ENCODE measurements around the gene SHISA4.
"Not testable (repeated sequence)": the region's sequence is repeated elsewhere in the genome, so short reads cannot be mapped to it uniquely, and the experiment has no call there.

SHISA4 gene

GRCh38 chr1:201888282-201889089 is at the start of gene SHISA4:
Gene SHISA4, plus strand, starts transcription at chr1:201888898. Its CDS starts 97 bp downstream, at chr1:201888995.
- no peak for DNase-seq

- DNase-seq: not testable (repeated sequence)
Observed at GRCh38 chr1:201839089-201839488, 49.6 kb upstream of the SHISA4 start.

- DNase-seq: no peak
Observed at GRCh38 chr1:201840055-201840454, 48.6 kb upstream of the SHISA4 start.

- DNase-seq: no peak
Observed at GRCh38 chr1:201840490-201840889, 48.2 kb upstream of the SHISA4 start.

- DNase-seq: no peak
Observed at GRCh38 chr1:201841265-201841912, 47.3 kb upstream of the SHISA4 start.

GRCh38 chr1:201842472-201843027 is 46.1 kb upstream of the SHISA4 start:
- no peak for DNase-seq

GRCh38 chr1:201845331-201846083 is 43.2 kb upstream of the SHISA4 start:
- DNase-seq: no peak

- DNase-seq: no peak
Observed at GRCh38 chr1:201847150-201847549, 41.5 kb upstream of the SHISA4 start.

- DNase-seq: no peak
Observed at GRCh38 chr1:201848230-201848629, 40.5 kb upstream of the SHISA4 start.

- no peak for DNase-seq
Observed at GRCh38 chr1:201849372-201850052, 39.2 kb upstream of the SHISA4 start.

GRCh38 chr1:201850053-201850397 is 38.7 kb upstream of the SHISA4 start:
- DNase-seq: no peak

- no peak for DNase-seq
Observed at GRCh38 chr1:201851949-201852348, 36.7 kb upstream of the SHISA4 start.

GRCh38 chr1:201856722-201857121 is 32.0 kb upstream of the SHISA4 start:
- not testable (repeated sequence) for DNase-seq

GRCh38 chr1:201859424-201859823 is 29.3 kb upstream of the SHISA4 start:
- no peak for DNase-seq

- DNase-seq: no peak
Observed at GRCh38 chr1:201861448-201861847, 27.2 kb upstream of the SHISA4 start.

- no peak for DNase-seq
Observed at GRCh38 chr1:201870397-201870796, 18.3 kb upstream of the SHISA4 start.

- DNase-seq: no peak
Observed at GRCh38 chr1:201874672-201875071, 14.0 kb upstream of the SHISA4 start.

GRCh38 chr1:201876148-201876818 is 12.4 kb upstream of the SHISA4 start:
- no peak for DNase-seq

GRCh38 chr1:201877877-201878401 is 10.8 kb upstream of the SHISA4 start:
- peak; percentile 44 for DNase-seq

GRCh38 chr1:201880928-201881571 is 7.6 kb upstream of the SHISA4 start:
- no peak for DNase-seq

- no peak for DNase-seq
Observed at GRCh38 chr1:201881617-201882016, 7.1 kb upstream of the SHISA4 start.
